Uterus (tissue), 2 donors: ENCODE results near the gene CPSF4L.

Experiments
- POLR2A ChIP-seq, 2 donors: fragments of 450-650 bp; IDR thresholded peaks; one replicate each; pipeline ENCODE4 v1.6.1; 2016; ENCODE audit warnings: antibody characterized with exemption in 2 of 2, mild to moderate bottlenecking in 1 of 2, moderate library complexity in 1 of 2
- TF ChIP-seq, protein P1 (sequence below), 4 experiments: fragments of 200-600 bp in 2 of 4; fragments of 450-650 bp in 2 of 4; sonication (generic) in 2 of 4; IDR thresholded peaks; one replicate each; pipeline ENCODE4 v1.5.1; 2016 to 2019; ENCODE audit warnings: antibody characterized with exemption in 4 of 4, mild to moderate bottlenecking in 2 of 4, moderate library complexity in 1 of 4

DNA sequence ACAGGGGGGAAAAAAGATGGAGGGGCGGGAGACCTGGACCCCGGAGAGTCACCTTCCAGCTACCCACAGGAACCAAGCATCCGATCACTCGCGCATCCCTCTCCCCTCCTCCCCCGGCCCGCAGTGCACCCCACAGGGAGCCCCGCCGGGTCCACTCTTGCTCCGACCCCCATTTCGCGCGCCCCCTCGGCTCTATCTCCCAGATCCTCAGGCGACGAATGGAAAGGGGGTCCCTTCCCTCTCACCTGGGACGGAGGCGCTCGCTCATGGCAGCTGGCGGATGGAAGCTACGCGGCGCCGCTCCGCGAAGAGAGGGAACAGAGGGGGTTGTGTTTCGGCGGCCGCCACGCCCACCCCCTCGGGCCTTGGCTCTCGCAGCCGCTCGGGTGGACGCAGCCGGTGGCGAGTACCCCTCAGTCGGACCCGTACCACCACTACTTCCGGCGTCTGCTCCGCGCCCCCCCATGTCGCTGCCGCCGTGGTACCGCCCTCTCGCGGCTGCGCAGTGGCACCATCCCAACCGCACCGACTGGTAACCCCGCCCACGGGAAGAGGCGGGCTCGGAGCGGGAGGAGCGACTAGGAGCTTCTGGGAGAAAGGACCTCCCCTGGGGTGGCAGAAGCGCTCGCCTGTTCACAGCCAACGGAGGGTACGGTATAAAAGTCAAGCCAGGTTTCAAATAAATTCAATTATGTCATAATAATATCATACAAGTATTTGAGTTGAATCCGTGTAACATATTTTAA lies 29.7 kb downstream of the CPSF4L start:
- TF ChIP-seq, protein P1, sequence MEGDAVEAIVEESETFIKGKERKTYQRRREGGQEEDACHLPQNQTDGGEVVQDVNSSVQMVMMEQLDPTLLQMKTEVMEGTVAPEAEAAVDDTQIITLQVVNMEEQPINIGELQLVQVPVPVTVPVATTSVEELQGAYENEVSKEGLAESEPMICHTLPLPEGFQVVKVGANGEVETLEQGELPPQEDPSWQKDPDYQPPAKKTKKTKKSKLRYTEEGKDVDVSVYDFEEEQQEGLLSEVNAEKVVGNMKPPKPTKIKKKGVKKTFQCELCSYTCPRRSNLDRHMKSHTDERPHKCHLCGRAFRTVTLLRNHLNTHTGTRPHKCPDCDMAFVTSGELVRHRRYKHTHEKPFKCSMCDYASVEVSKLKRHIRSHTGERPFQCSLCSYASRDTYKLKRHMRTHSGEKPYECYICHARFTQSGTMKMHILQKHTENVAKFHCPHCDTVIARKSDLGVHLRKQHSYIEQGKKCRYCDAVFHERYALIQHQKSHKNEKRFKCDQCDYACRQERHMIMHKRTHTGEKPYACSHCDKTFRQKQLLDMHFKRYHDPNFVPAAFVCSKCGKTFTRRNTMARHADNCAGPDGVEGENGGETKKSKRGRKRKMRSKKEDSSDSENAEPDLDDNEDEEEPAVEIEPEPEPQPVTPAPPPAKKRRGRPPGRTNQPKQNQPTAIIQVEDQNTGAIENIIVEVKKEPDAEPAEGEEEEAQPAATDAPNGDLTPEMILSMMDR (IDR thresholded peaks at IDR 0.05): peak in 3 of 4 experiments; percentile 39 to 50 (median 46)
- peak; percentile 78 to 85 for TF ChIP-seq POLR2A (IDR thresholded peaks at IDR 0.05)
